Activated naive CD4-positive, alpha-beta T cell treated with anti-CD3 and anti-CD28 coated beads for 36 hours (primary cell): Measurements from ENCODE around the gene NPHP4. TPM values are rescaled to one million over a fixed set of nuclear protein-coding genes. Genes with fewer than 3 reads are reported as not detected.

Experiments
- CTCF ChIA-PET: fragments of 350-600 bp; sonication (Branson Sonifier 250); formaldehyde crosslinking; loops from one replicate; lab custom pipeline; 2021; ENCODE audit warnings: antibody characterized with exemption; lab: Charles Lee
- DNase-seq: peaks from one replicate; pipeline ENCODE4 v3.0.0-alpha.2; 2020
- H3K27ac Mint-ChIP-seq: one replicate; pipeline ENCODE4 v1.8.0; 2021; ENCODE audit warnings: mild to moderate bottlenecking, mixed read lengths
- H3K27me3 Mint-ChIP-seq: one replicate; pipeline ENCODE4 v1.8.0; 2021; ENCODE audit warnings: low read depth, mixed read lengths
- H3K36me3 Mint-ChIP-seq: one replicate; pipeline ENCODE4 v1.8.0; 2021; ENCODE audit warnings: low read depth, mixed read lengths
- H3K4me1 Mint-ChIP-seq: one replicate; pipeline ENCODE4 v1.8.0; 2021; ENCODE audit warnings: low read depth, mixed read lengths
- H3K4me3 Mint-ChIP-seq: one replicate; pipeline ENCODE4 v1.8.0; 2021; ENCODE audit warnings: mild to moderate bottlenecking, moderate library complexity, mixed read lengths
- H3K9me3 Mint-ChIP-seq: one replicate; pipeline ENCODE4 v1.8.0; 2021; ENCODE audit warnings: mixed read lengths
- intact Hi-C: fragments of 100-400 bp; cut with micrococcal nuclease; formaldehyde crosslinking; loops from one replicate; pipeline ENCODE4 v1.15.1; 2023
- total RNA-seq, 2 experiments: library from RNA; stranded (reverse); gene quantifications; one replicate each; pipeline ENCODE4 v1.2.3, GENCODE V29; 2021

The NPHP4 gene
- total RNA-seq, 2 experiments from 2014 or later = 10.7 to 11.2 TPM

DNA sequence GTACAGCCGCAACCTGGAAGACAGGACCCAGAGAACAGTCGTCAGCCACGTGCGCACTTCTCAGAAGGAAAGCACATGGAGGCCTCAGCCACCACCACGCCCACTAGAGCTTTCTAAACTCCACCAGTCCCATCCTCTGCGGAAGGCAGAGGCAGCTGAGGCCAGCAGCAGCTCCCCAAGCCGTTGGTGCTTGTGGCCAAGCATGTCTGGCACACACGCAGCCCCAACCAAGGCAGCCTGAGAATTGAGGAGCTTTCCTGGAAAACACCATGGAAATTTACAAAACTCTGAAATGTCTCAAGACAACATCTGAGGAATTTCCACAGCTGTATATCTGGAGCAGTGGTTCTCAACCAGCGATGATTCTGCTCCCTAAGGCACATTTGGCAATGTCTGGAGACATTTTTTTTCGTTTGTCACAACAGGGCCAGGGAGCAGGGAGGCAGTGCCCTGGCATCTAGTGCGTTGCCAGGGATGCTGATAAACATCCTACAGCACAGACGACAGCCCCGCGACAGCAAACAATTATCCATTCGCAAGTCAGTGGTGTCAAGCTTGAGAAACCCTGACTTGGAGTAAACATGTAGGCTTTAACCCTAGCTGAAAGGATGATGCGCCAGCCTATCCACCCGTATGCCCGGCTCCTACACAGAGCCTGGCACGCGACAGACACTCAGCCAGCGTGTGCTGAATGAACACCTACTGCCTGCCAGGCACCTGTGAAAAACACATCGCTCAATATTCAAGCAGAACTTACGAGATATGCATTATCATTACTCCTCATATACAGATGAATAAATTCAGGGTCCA is 24.7 kb downstream of the NPHP4 start:
- no peak for DNase-seq
- intact Hi-C loops = no loop called here
- H3K4me3 Mint-ChIP-seq = no peak overlapping the region
- no peaks in the 10 kb centered on the region for H3K27me3 Mint-ChIP-seq
- H3K4me1 Mint-ChIP-seq = no peaks in the 10 kb centered on the region
- no peaks in the 10 kb centered on the region for H3K9me3 Mint-ChIP-seq
- CTCF ChIA-PET = no interaction called here
- no peak overlapping the region for H3K27ac Mint-ChIP-seq
- peaks cover 2% of the 10 kb centered on the region for H3K36me3 Mint-ChIP-seq

DNA sequence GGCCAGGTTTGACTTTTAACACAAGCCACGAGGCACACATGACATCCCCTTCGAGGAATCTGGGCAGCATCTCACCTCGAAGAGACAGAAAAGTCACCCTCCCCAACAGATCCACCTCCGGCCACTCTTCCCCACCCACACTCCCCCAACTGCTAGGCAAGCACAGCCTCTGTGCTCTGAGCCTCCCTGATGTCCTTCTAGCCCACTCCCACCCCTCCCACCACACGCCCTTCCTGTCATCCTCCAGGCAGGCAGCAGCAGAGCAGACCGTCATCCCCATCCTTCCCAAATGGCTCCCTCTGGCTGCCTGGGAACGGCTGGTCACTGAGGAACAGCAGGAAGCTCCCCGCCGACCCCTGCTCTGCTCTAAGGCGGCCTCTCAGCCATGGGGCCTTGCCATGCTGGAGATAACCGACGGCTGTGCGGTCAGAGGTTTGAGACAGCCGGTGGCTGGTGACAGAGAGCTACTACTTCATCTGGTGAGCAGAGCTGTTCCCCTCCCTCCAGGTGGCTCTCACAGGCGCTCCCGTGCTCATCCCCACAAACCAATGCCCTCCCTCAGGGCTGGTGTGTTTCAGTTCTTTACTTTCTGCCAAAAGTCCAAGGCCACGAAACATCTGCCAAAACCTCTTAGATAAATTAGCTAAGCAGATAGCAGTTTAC is 25.6 kb downstream of the NPHP4 start:
- CTCF ChIA-PET = no interaction called here
- DNase-seq = no peak
- Mint-ChIP-seq H3K27me3 (no peaks in the 10 kb centered on the region), H3K36me3 (peaks cover 4% of the 10 kb centered on the region), H3K9me3 (no peaks in the 10 kb centered on the region), H3K4me3 (no peak overlapping the region), H3K4me1 (no peaks in the 10 kb centered on the region), H3K27ac (no peak overlapping the region)
- intact Hi-C loops = no loop called here

DNA sequence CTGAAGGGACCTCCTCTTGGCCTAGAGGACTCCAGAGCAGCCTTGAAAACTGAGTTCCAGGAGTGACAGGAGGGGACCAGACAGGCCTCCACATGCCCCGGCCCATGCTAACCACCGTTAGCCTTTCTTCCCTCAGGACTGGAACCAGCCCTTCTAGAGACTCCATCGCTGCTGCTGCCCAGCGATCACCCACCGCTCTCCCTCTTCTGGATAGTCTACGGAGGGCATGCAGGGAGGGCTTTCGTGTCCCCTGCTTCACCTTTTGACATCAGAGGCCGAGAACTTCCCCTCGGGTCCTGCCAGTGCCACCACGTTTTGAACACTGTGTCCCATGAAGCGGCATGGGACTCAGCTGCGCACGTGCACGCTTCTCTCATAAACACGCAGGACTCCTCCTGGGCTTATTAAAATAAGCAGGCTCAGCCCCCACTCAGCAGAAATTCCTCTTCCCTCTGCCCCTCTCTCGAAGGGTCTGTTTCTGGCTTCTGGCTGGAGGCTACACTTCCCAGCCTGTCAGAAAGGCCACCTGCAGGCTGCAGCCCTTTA is 26.6 kb downstream of the NPHP4 start:
- no peak for DNase-seq
- Mint-ChIP-seq H3K9me3 (no peaks in the 10 kb centered on the region), H3K27ac (no peak overlapping the region), H3K4me1 (no peaks in the 10 kb centered on the region), H3K36me3 (peaks cover 5% of the 10 kb centered on the region), H3K4me3 (no peak overlapping the region), H3K27me3 (no peaks in the 10 kb centered on the region)
- CTCF ChIA-PET = no interaction called here
- intact Hi-C loops = no loop called here

DNA sequence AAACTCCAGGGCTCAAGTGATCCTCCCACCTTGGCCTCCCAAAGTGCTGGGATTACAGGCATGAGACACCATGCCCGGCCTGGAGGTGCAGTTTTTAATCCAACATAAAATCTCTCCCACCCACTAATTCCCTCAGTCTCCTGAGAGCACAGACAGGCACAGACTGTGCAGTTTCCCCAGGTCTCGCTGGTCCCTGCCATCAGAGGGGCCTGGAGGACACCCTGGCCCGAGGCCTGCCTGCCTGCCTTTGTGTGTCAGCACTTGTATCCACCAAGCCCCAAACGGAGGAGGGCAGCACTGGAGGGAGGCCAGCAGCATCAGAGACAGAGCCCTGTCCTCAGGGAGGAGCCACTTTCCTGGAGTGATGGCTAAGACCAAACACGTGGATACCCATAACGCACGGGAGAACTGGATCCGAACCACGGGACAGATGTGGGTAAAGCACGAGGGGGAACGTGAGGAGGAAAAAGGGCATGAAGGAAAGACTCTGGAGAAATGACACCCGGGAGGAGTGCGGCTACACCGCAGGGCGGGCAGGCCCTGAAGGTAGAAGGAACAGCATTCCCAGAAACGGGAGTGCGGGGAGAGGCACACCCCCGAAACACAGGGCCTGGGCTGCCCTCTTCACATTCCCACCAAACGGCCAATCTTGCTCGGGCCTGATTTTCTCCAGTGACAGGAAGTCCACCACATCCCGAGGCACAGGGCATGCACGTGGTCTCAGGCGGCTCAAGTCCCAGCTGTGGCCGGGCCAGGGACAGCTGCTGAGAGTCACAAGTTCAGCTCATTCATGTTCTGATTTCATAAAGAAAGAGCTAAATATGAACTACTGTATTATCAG is 29.7 kb downstream of the NPHP4 start:
- H3K4me3 Mint-ChIP-seq = no peak overlapping the region
- CTCF ChIA-PET = no interaction called here
- no peaks in the 10 kb centered on the region for H3K27me3 Mint-ChIP-seq
- H3K4me1 Mint-ChIP-seq = no peaks in the 10 kb centered on the region
- H3K27ac Mint-ChIP-seq = no peak overlapping the region
- H3K36me3 Mint-ChIP-seq = peaks cover 4% of the 10 kb centered on the region
- intact Hi-C loops = no loop called here
- no peaks in the 10 kb centered on the region for H3K9me3 Mint-ChIP-seq
- DNase-seq = no peak

DNA sequence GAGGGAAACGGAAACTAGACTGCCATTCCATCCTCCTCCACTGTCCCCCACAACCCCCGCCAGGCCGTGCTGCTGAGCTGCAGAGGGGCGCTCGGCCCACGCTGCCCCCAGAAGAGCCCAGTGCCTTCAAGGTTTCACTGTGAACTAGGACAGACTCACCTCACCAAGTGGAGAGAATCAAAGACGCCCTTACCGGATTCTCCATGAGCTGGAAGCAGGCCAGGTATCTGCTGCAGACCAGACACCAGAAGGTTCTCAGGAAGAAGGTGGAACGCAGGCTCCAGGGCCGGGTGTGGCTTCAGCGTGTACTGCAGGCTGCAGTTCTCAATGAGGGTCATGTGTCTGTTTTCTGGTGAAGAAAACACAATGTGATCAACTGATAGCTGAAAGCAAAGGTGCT is 30.6 kb downstream of the NPHP4 start:
- no peaks in the 10 kb centered on the region for H3K9me3 Mint-ChIP-seq
- DNase-seq = no peak

DNA sequence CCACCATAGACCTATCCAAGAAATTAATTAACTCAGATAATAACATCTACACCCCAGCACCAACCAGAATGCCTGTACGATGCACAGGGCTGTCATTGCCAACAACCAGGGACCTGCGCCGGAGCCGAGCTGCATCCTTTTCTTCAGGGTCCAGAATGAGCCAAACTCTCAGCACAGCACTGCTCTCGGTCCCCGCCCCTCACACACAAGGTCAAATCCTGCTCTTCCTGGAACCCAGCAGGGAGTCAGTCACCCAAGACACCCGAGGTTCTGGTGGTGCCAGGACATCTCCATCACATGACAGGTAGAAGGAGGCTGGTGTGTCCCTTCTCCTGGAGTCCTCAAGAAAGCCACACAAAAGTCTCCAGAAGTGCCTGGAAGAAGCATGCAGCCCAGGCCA is 31.9 kb downstream of the NPHP4 start:
- CTCF ChIA-PET = no interaction called here
- no peak overlapping the region for H3K4me3 Mint-ChIP-seq
- intact Hi-C loops = no loop called here
- H3K27ac Mint-ChIP-seq = no peak overlapping the region
- no peaks in the 10 kb centered on the region for H3K4me1 Mint-ChIP-seq
- no peaks in the 10 kb centered on the region for H3K9me3 Mint-ChIP-seq
- H3K27me3 Mint-ChIP-seq = no peaks in the 10 kb centered on the region
- DNase-seq = no peak
- H3K36me3 Mint-ChIP-seq = peaks cover 7% of the 10 kb centered on the region

More for the DNA sequence above, 30.6 kb downstream of the NPHP4 start:
- no peaks in the 10 kb centered on the region for H3K4me1 Mint-ChIP-seq
- peaks cover 4% of the 10 kb centered on the region for H3K36me3 Mint-ChIP-seq
- CTCF ChIA-PET = no interaction called here
- no peaks in the 10 kb centered on the region for H3K27me3 Mint-ChIP-seq
- intact Hi-C loops = no loop called here
- no peak overlapping the region for H3K4me3 Mint-ChIP-seq
- no peak overlapping the region for H3K27ac Mint-ChIP-seq

DNA sequence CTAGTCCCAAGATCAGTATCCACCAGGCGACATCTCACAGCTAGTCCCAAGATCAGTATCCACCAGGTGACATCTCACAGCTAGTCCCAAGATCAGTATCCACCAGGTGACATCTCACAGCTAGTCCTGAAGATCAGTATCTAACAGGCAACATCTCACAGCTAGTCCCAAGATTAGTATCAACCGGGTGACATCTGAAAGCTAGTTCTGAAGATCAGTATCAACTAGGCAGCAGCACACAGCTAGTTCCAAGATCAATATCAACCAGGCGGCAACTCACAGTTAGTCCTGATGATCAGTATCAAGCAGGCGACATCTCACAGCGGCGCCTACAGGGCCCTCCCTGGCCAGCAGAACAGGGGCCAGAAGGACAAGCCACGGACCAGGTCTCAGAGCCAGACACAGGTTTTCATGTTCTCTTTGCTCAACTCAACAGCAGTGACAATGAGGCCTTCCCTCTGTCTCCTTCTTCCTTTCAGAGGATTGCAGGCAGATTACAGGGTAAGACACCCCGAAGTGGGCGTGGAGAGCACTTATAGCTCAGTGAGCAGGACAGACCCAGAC is 32.5 kb downstream of the NPHP4 start:
- no peaks in the 10 kb centered on the region for H3K27me3 Mint-ChIP-seq
- H3K9me3 Mint-ChIP-seq = no peaks in the 10 kb centered on the region
- intact Hi-C loops = no loop called here
- peaks cover 4% of the 10 kb centered on the region for H3K4me1 Mint-ChIP-seq
- DNase-seq = no peak
- no peak overlapping the region for H3K27ac Mint-ChIP-seq
- peaks cover 7% of the 10 kb centered on the region for H3K36me3 Mint-ChIP-seq
- H3K4me3 Mint-ChIP-seq = no peak overlapping the region
- CTCF ChIA-PET = no interaction called here

DNA sequence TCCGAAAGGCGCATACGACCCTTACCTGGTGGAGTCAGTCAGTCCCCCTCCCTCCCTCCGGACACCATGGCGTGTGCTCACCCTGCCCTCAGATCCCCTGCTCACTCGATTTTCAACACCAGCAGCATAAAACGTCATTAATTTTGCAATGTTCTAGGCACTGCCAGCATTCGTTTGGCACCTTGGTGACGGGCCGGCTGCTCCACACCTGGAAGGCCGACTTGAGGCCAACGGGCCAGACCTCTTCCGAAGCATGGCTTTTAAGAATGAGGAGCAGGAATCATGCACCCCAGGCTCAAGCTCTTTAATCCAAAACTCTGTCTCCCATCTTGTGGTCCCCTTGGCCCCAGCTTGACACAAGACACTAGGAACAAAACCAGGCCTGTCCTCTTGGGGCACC is 33.1 kb downstream of the NPHP4 start:
- H3K36me3 Mint-ChIP-seq = peaks cover 11% of the 10 kb centered on the region
- no peak overlapping the region for H3K4me3 Mint-ChIP-seq
- no peak overlapping the region for H3K27ac Mint-ChIP-seq
- H3K27me3 Mint-ChIP-seq = no peaks in the 10 kb centered on the region
- H3K9me3 Mint-ChIP-seq = no peaks in the 10 kb centered on the region
- H3K4me1 Mint-ChIP-seq = peaks cover 8% of the 10 kb centered on the region
- CTCF ChIA-PET = no interaction called here
- no peak for DNase-seq
- intact Hi-C loops = no loop called here

DNA sequence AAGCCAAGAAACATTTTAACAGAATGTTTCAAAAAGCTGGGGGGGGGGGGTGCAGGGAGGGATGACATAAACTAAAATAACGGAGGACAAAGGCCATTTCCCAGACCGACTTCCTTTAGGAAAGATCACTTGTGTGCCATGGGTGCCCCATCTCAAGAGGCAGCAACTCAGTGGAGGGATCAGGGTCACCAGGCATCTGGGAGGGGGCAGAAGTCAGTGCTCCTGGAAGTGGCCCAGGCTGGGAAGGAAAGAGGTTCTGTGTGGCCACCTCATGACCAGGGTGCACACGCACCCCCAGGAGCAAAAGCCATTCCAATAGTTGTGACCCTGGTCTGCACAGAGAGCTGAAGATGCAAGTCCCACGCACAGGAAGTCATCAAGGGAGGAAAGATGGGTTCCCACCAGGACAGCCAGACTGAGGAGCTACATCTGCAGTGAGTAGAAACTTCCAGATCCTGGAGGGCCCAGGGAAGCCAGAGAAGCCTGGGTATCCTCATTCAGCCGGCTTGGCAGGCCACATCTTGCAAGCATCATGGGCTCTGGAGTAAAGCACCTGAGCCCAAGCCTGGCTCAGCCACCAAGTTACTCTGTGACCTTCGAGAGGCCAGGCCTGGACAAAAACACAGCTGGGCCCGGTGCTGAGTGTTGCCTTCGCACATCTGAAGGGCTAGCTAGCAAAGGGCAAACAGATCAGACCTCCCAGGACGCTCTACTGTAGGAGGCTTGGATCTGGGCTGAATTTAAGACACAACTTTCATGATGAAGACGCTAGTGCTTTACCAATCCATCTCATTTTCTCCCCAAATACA is 36.0 kb downstream of the NPHP4 start:
- Mint-ChIP-seq H3K4me3 (no peak overlapping the region), H3K36me3 (peaks cover 10% of the 10 kb centered on the region), H3K4me1 (peaks cover 8% of the 10 kb centered on the region), H3K27me3 (no peaks in the 10 kb centered on the region), H3K27ac (no peak overlapping the region), H3K9me3 (no peaks in the 10 kb centered on the region)
- DNase-seq = no peak
- intact Hi-C loops = no loop called here
- CTCF ChIA-PET = no interaction called here

DNA sequence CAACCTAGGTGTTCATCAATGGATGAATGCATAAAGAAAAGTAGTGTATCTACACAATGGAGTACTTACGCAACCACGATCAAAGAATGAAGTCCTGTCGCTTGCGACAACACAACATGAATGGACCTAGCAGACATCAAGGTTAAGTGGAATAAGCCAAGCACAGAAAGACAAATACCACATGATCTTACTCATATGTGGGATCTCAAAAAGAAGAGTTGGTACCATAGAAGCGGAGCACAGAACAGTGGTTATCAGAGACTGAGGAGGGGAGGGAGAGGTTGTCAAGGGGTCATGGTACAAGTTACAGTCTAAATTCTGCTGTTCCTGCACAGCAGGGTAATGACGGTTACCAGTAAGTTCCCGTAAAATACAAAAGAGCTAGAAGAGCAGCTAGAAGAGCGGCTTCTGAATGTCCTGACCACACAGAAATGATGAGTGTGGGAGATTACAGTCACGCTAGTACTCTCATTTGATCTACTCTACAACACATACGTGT is 36.7 kb downstream of the NPHP4 start:
- DNase-seq = no peak
- intact Hi-C loops = no loop called here
- H3K36me3 Mint-ChIP-seq = peaks cover 12% of the 10 kb centered on the region
- H3K9me3 Mint-ChIP-seq = no peaks in the 10 kb centered on the region
- no peak overlapping the region for H3K27ac Mint-ChIP-seq
- H3K4me1 Mint-ChIP-seq = peaks cover 8% of the 10 kb centered on the region
- no peaks in the 10 kb centered on the region for H3K27me3 Mint-ChIP-seq
- H3K4me3 Mint-ChIP-seq = no peak overlapping the region
- CTCF ChIA-PET = no interaction called here

DNA sequence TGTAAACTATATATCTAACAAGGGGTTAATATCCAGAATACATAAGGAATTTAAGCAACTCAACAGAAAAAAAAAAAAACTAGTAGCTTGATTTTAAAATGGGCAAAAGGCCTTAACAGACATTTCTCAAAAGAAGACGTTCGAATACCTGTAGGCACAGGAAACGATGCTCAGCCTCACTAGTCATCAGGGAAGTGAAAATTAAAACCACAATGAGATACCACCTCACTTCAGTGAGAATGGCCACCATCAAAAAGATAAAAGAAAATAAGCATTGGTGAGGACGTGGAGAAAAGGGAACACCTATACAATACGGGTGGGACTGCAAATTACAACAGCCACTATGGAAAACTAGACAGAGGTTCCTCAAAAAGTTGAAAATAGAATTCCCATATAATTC is 37.3 kb downstream of the NPHP4 start:
- Mint-ChIP-seq H3K27me3 (no peaks in the 10 kb centered on the region), H3K36me3 (peaks cover 12% of the 10 kb centered on the region), H3K4me1 (peaks cover 8% of the 10 kb centered on the region), H3K4me3 (no peak overlapping the region), H3K27ac (no peak overlapping the region), H3K9me3 (no peaks in the 10 kb centered on the region)
- intact Hi-C loops = no loop called here
- CTCF ChIA-PET = no interaction called here
- no peak for DNase-seq
